IMR-90 (cell line): Measurements from ENCODE around the gene ADD2. TPM values are rescaled to one million over a fixed set of nuclear protein-coding genes. Genes with fewer than 3 reads are reported as not detected.
A peak's percentile ranks its signal among the peaks of the same experiment; 100 is the strongest.

Source experiments
- ATAC-seq: fragments of 200-7000 bp; cut with Tn5 transposase; 2 replicates; pipeline ENCODE4 v1.9.1; 2020; ENCODE audit warnings: low read depth, mild to moderate bottlenecking, moderate library complexity
- BruUV-seq: library from RNA; stranded (reverse); fragments of 400-500 nt; replicated peaks from 2 replicates; lab custom pipeline; 2021; lab: Mats Ljungman, UMichigan
- CTCF ChIA-PET: fragments of 300-600 bp; formaldehyde crosslinking; extraction: SDS; loops from one replicate; lab custom pipeline; 2021; ENCODE audit warnings: antibody characterized with exemption; lab: Yijun Ruan, JAX
- POLR2A ChIA-PET: fragments of 300-600 bp; sonication (Branson Sonifier 250); formaldehyde crosslinking; loops from one replicate; lab custom pipeline; 2022; ENCODE audit warnings: antibody characterized with exemption; ENCODE audit not compliant: unreplicated experiment; lab: Charles Lee
- DNase-seq: peaks from one replicate; pipeline ENCODE4 v3.0.0; 2013
- H2AFZ ChIP-seq: replicated peaks from 2 replicates; pipeline ENCODE3; 2013; ENCODE audit warnings: low read length, mild to moderate bottlenecking; ENCODE audit not compliant: poor library complexity
- H2AK5ac ChIP-seq: 2 replicates; pipeline ENCODE4 v1.6.1; 2013; ENCODE audit warnings: low read depth, low read length, inconsistent platforms
- H2AK9ac ChIP-seq: replicated peaks from 2 replicates; pipeline ENCODE3; 2013; ENCODE audit warnings: mild to moderate bottlenecking, low read depth, low read length, moderate library complexity; ENCODE audit not compliant: poor library complexity
- H2BK120ac ChIP-seq: 2 replicates; pipeline ENCODE4 v1.6.1; 2013; ENCODE audit warnings: low read depth, low read length, inconsistent platforms
- H2BK15ac ChIP-seq: 3 replicates; pipeline ENCODE4 v1.6.1; 2013; ENCODE audit warnings: low read depth, low read length, inconsistent platforms
- H2BK20ac ChIP-seq: 2 replicates; pipeline ENCODE4 v1.6.1; 2013; ENCODE audit warnings: low read depth, mild to moderate bottlenecking, inconsistent platforms, low read length, moderate library complexity
- H2BK5ac ChIP-seq: 2 replicates; pipeline ENCODE4 v1.6.1; 2013; ENCODE audit warnings: mild to moderate bottlenecking, low read depth, low read length, inconsistent platforms; ENCODE audit not compliant: poor library complexity, severe bottlenecking
- H3K14ac ChIP-seq: replicated peaks from 2 replicates; pipeline ENCODE4 v1.6.1; 2013; ENCODE audit warnings: low read depth, low read length, inconsistent platforms
- H3K18ac ChIP-seq: 2 replicates; pipeline ENCODE4 v1.6.1; 2013; ENCODE audit warnings: low read depth, low read length, control low read depth
- H3K23ac ChIP-seq: 2 replicates; pipeline ENCODE4 v1.6.1; 2013; ENCODE audit warnings: low read depth, low read length, inconsistent platforms
- H3K27ac ChIP-seq: 2 replicates; pipeline ENCODE4 v1.5.1; 2013; ENCODE audit warnings: mild to moderate bottlenecking, control low read depth, low read length; ENCODE audit not compliant: insufficient read depth
- H3K27me3 ChIP-seq: 2 replicates; pipeline ENCODE4 v1.6.1; 2013; ENCODE audit warnings: low read length; ENCODE audit not compliant: control insufficient read depth, insufficient read depth
- H3K36me3 ChIP-seq: 2 replicates; pipeline ENCODE4 v1.6.1; 2013; ENCODE audit warnings: low read length, mixed read lengths; ENCODE audit not compliant: control insufficient read depth, insufficient read depth
- H3K4ac ChIP-seq: 2 replicates; pipeline ENCODE4 v1.6.1; 2013; ENCODE audit warnings: low read depth, low read length, inconsistent platforms
- H3K4me1 ChIP-seq: 2 replicates; pipeline ENCODE4 v1.6.1; 2013; ENCODE audit warnings: low read length, mixed read lengths; ENCODE audit not compliant: control insufficient read depth, insufficient read depth
- H3K4me2 ChIP-seq: 2 replicates; pipeline ENCODE4 v1.6.1; 2013; ENCODE audit warnings: low read depth, mild to moderate bottlenecking, control low read depth, low read length, moderate library complexity
- H3K4me3 ChIP-seq: 2 replicates; pipeline ENCODE4 v1.5.1; 2013; ENCODE audit warnings: low read depth, mild to moderate bottlenecking, control low read depth, low read length, moderate library complexity; ENCODE audit not compliant: insufficient read depth
- H3K56ac ChIP-seq: 2 replicates; pipeline ENCODE4 v1.6.1; 2013; ENCODE audit warnings: low read length, inconsistent platforms; ENCODE audit not compliant: insufficient read depth; ENCODE audit errors: extremely low read depth
- H3K79me1 ChIP-seq, 2 experiments: 2 replicates each; pipeline ENCODE4 v1.6.1; 2013; ENCODE audit warnings: low read length in 2 of 2, inconsistent platforms in 1 of 2, low read depth in 1 of 2
- H3K9ac ChIP-seq: 2 replicates; pipeline ENCODE4 v1.6.1; 2013; ENCODE audit warnings: low read depth, low read length, control low read depth
- H3K9me1 ChIP-seq: 2 replicates; pipeline ENCODE4 v1.6.1; 2013; ENCODE audit warnings: low read length, inconsistent platforms; ENCODE audit not compliant: insufficient read depth
- H3K9me3 ChIP-seq: 2 replicates; pipeline ENCODE4 v1.6.1; 2013; ENCODE audit warnings: low read length; ENCODE audit not compliant: control insufficient read depth, insufficient read depth
- H4K20me1 ChIP-seq: 2 replicates; pipeline ENCODE4 v1.6.1; 2013; ENCODE audit warnings: low read length, inconsistent platforms; ENCODE audit not compliant: insufficient read depth
- H4K5ac ChIP-seq: 2 replicates; pipeline ENCODE4 v1.6.1; 2013; ENCODE audit warnings: mild to moderate bottlenecking, low read depth, low read length, control low read depth
- H4K8ac ChIP-seq, 2 experiments: 2 replicates each; pipeline ENCODE4 v1.6.1; 2013; ENCODE audit warnings: low read depth in 2 of 2, low read length in 2 of 2, control low read depth in 1 of 2, inconsistent platforms in 1 of 2
- H4K91ac ChIP-seq: 2 replicates; pipeline ENCODE4 v1.6.1; 2013; ENCODE audit warnings: low read depth, low read length, inconsistent platforms; ENCODE audit not compliant: insufficient read depth
- BHLHE40 ChIP-seq: fragments of 150-350 bp; IDR thresholded peaks from 2 replicates; pipeline ENCODE4 v1.6.1; 2016; ENCODE audit warnings: mild to moderate bottlenecking, low read depth, low read length
- CEBPB ChIP-seq: IDR thresholded peaks from 2 replicates; pipeline ENCODE4 v1.6.1; 2012; ENCODE audit warnings: low read depth, low read length, improper control_type of control experiment
- CHD1 ChIP-seq: IDR thresholded peaks from 2 replicates; pipeline ENCODE4 v1.6.1; 2012; ENCODE audit warnings: low read depth, low read length, improper control_type of control experiment
- CTCF ChIP-seq: conservative IDR thresholded peaks from 2 replicates; pipeline ENCODE4 v1.5.1; 2012; ENCODE audit warnings: mild to moderate bottlenecking, low read depth, low read length, improper control_type of control experiment
- FOS ChIP-seq: fragments of 150-350 bp; IDR thresholded peaks from 2 replicates; pipeline ENCODE4 v1.6.1; 2016; ENCODE audit warnings: low read depth, low read length
- MAFK ChIP-seq: IDR thresholded peaks from 2 replicates; pipeline ENCODE4 v1.6.1; 2012; ENCODE audit warnings: low read depth, low read length, improper control_type of control experiment
- MAZ ChIP-seq: IDR thresholded peaks from 2 replicates; pipeline ENCODE4 v1.6.1; 2012; ENCODE audit warnings: low read depth, mild to moderate bottlenecking, low read length, improper control_type of control experiment, moderate library complexity, borderline replicate concordance
- MXI1 ChIP-seq: IDR thresholded peaks from 2 replicates; pipeline ENCODE4 v1.6.1; 2012; ENCODE audit warnings: low read depth, mild to moderate bottlenecking, low read length, moderate library complexity, borderline replicate concordance
- NFE2L2 ChIP-seq: fragments of 150-350 bp; IDR thresholded peaks from 2 replicates; pipeline ENCODE4 v1.6.1; 2016; ENCODE audit warnings: low read depth, mild to moderate bottlenecking, low read length
- POLR2A ChIP-seq: IDR thresholded peaks from 2 replicates; pipeline ENCODE4 v1.6.1; 2012; ENCODE audit warnings: mild to moderate bottlenecking, low read depth, low read length
- RAD21 ChIP-seq: IDR thresholded peaks from 2 replicates; pipeline ENCODE4 v1.6.1; 2012; ENCODE audit warnings: low read length, improper control_type of control experiment
- RCOR1 ChIP-seq: IDR thresholded peaks from 2 replicates; pipeline ENCODE4 v1.6.1; 2012; ENCODE audit warnings: mild to moderate bottlenecking, low read length, improper control_type of control experiment; ENCODE audit not compliant: insufficient replicate concordance
- RFX5 ChIP-seq: IDR thresholded peaks from 2 replicates; pipeline ENCODE4 v1.8.0; 2012; ENCODE audit warnings: low read depth, mild to moderate bottlenecking, low read length, moderate library complexity
- SMC3 ChIP-seq: fragments of 150-350 bp; IDR thresholded peaks from 2 replicates; pipeline ENCODE4 v1.6.1; 2016; ENCODE audit warnings: low read depth, mild to moderate bottlenecking, antibody characterized with exemption, low read length, moderate library complexity
- USF2 ChIP-seq: fragments of 150-350 bp; IDR thresholded peaks from 2 replicates; pipeline ENCODE4 v1.6.1; 2017; ENCODE audit warnings: mild to moderate bottlenecking, antibody characterized with exemption, low read length, low read depth
- WGBS, 2 experiments: methylation state at CpG; one replicate each; pipeline versions ENCODE4 v1.1.5 to v1.1.7; 2013; ENCODE audit warnings: missing lambda C conversion rate in 2 of 2; ENCODE audit not compliant: insufficient read length in 1 of 2; ENCODE audit errors: extremely low coverage in 2 of 2; 5-methylcytosine and 5-hydroxymethylcytosine counted together
- dilution Hi-C: fragments of 300-500 bp; cut with HindIII; formaldehyde crosslinking; loops from one replicate; pipeline ENCODE4 v1.14.3; 2018; ENCODE audit warnings: low sequenced_read_pairs; ENCODE audit not compliant: unreplicated experiment
- in situ Hi-C: fragments of 300-500 bp; cut with MboI; formaldehyde crosslinking; loops from 3 replicates; pipeline ENCODE4 v1.14.3; 2019; ENCODE audit warnings: low sequenced_read_pairs, inconsistent platforms, mixed read lengths
- intact Hi-C: fragments of 100-400 bp; cut with micrococcal nuclease; formaldehyde crosslinking; loops from 2 replicates; pipeline ENCODE4 v1.10.0; 2022
- polyA plus RNA-seq, 3 experiments: library from polyadenylated mRNA; depleted of rRNA; stranded (reverse); fragments of >200 nt; gene quantifications; 2 replicates each; pipeline ENCODE4 v1.2.3, GENCODE V29; 2012; ENCODE audit warnings: low replicate concordance in 1 of 3
- total RNA-seq: library from RNA; depleted of rRNA; stranded (reverse); fragments of >200 nt; gene quantifications from 2 replicates; pipeline ENCODE4 v1.2.3, GENCODE V29; 2012
- TF ChIP-seq, protein P1 (sequence below): fragments of 150-350 bp; IDR thresholded peaks from 2 replicates; pipeline ENCODE4 v1.6.1; 2016; ENCODE audit warnings: low read depth, mild to moderate bottlenecking, low read length, moderate library complexity, borderline replicate concordance

ADD2 gene
- total and polyA plus RNA-seq, 2 of the 4 experiments (the other 2 are of a cell fraction) = not detected

- Histone ChIP-seq H2AFZ (peak overlapping the region; percentile 19), H3K9ac (no peak overlapping the region), H4K5ac (no peak overlapping the region), H2BK20ac (no peak overlapping the region), H3K18ac (no peak overlapping the region), H4K91ac (no peak overlapping the region), H3K9me1 (no peaks in the 10 kb centered on the region), H3K79me1 (no peaks in the 10 kb centered on the region), H3K4me1 (no peaks in the 10 kb centered on the region), H4K8ac (no peak overlapping the region), H2BK15ac (no peak overlapping the region), H2AK9ac (no peak overlapping the region), H3K27ac (no peak overlapping the region), H3K14ac (no peak overlapping the region), H3K56ac (no peak overlapping the region), H2AK5ac (no peak overlapping the region), H3K4me2 (no peak overlapping the region), H2BK120ac (no peak overlapping the region), H3K27me3 (no peaks in the 10 kb centered on the region; the same call in 1 of the 2 replicates), H3K4me3 (no peak overlapping the region), H4K20me1 (no peaks in the 10 kb centered on the region), H3K36me3 (no peaks in the 10 kb centered on the region), H3K23ac (no peak overlapping the region), H2BK5ac (no peak overlapping the region), H3K9me3 (no peaks in the 10 kb centered on the region), H3K4ac (no peak overlapping the region)
- ChIA-PET POLR2A (no interaction called here), CTCF (no interaction called here)
- BruUV-seq = no TSS peak
- no peak for TF ChIP-seq CEBPB
- no peak for TF ChIP-seq CTCF
- no peak for TF ChIP-seq USF2
- TF ChIP-seq FOS = no peak
- no peak for TF ChIP-seq BHLHE40
- no peak for TF ChIP-seq MAFK
- TF ChIP-seq SMC3 = no peak
- TF ChIP-seq RAD21 = no peak
- TF ChIP-seq POLR2A = no peak
- no peak for TF ChIP-seq RCOR1
- no peak for TF ChIP-seq MXI1
- TF ChIP-seq RFX5 = no peak
- TF ChIP-seq, protein P1, sequence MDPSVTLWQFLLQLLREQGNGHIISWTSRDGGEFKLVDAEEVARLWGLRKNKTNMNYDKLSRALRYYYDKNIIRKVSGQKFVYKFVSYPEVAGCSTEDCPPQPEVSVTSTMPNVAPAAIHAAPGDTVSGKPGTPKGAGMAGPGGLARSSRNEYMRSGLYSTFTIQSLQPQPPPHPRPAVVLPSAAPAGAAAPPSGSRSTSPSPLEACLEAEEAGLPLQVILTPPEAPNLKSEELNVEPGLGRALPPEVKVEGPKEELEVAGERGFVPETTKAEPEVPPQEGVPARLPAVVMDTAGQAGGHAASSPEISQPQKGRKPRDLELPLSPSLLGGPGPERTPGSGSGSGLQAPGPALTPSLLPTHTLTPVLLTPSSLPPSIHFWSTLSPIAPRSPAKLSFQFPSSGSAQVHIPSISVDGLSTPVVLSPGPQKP = no peak
- no peak for TF ChIP-seq NFE2L2
- no peak for TF ChIP-seq MAZ
- TF ChIP-seq CHD1 = no peak
- in situ Hi-C loops (no loop called here), intact Hi-C loops (no loop called here), dilution Hi-C loops (no loop called here)
- no peak for ATAC-seq
- WGBS, 2 experiments = 71% methylated on average over 8 of the region's 17 CpGs; no CpG with 5 or more reads in 1 of the 2 experiments
- DNase-seq = no peak
Measured at GRCh38 chr2:70678576-70679143, 89.3 kb downstream of the ADD2 start.
